Left cardiac atrium (tissue), 4 donors: ENCODE results near the gene ZSCAN5A. TPM values are rescaled to one million over a fixed set of nuclear protein-coding genes. Genes with fewer than 3 reads are reported as not detected.
"Not testable (repeated sequence)": the region's sequence is repeated elsewhere in the genome, so short reads cannot be mapped to it uniquely, and the experiment has no call there.

ENCODE experiments used
- ATAC-seq, 2 donors: fragments of 200-7000 bp; cut with Tn5 transposase; one replicate each; pipeline ENCODE4 v1.9.1; 2020; ENCODE audit warnings: mild to moderate bottlenecking in 2 of 2, moderate library complexity in 2 of 2
- DNase-seq: peaks from one replicate; pipeline ENCODE4 v3.0.0-alpha.2; 2020
- intact Hi-C, 2 donors: fragments of 100-400 bp; cut with DNase I; formaldehyde crosslinking; loops; one replicate each; pipeline versions ENCODE4 v1.14.1 to v1.15.1; 2022 to 2023
- total RNA-seq, 2 donors: library from RNA; stranded (reverse); fragmentation: NEBNext Ultra II Directional; extraction: Animal tissue kit (Norgen Biotek cat#: 25700); gene quantifications; one replicate each; pipeline ENCODE4 v1.2.1, GENCODE V29; 2021
- donor health status: DM: no; HTN: yes; CAD: no.
- donor health status: DM: no; HTN: yes; CAD: no; lungs with severe emphysema.
- donor health status: DM: yes; HTN: yes; CAD: no.
- donor health status: Dilated cardiomyopathy.

Gene ZSCAN5A
- total RNA-seq, 2 donors from 2014 or later: 16.4 to 18.4 TPM

DNA sequence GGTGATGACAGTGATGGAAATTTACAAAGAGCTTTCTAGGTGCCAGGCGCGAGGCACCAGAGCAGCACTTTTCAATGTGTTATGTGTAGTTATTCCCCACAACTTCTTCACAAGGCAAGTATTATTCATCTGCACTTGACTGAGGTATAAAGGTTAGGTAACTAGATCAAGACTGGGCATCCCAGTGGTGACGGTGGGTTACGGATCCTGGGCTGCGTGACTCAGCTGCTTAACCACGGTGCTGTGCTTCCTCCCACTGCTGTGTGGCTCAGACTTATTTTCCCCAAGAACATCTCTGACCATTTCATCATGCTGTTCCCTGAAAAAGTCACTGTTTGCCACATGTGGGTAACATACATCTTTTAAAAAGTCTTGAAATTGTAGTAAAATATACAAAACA lies 22.8 kb downstream of the ZSCAN5A start:
- no peak for DNase-seq
- intact Hi-C loops: no loop called here
- no peak for ATAC-seq

- no peak for DNase-seq
- ATAC-seq: no peak
- intact Hi-C loops: no loop called here
These were observed 24.5 kb downstream of the ZSCAN5A start for GRCh38 chr19:56290104-56290503.

DNA sequence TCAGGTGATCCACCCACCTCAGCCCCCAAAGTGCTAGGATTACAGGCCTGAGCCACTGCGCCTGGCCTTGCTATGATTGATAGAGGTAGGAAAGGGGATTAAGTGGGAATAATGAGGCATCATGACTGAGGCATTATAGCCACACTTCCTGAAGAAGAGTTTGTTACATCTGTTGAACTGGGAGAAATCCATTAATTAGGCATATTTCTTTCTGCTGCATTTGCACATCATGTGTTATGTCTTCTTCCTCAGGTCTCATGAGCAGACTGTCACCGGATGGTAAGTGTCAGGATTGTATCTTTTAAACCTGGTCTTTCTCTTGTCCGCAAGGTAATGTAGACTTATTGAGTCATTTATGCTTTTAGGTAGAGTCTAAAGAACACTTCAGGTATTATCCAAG lies 29.9 kb downstream of the ZSCAN5A start:
- DNase-seq (no peak), ATAC-seq (no peak)
- intact Hi-C loops: no loop called here

DNA sequence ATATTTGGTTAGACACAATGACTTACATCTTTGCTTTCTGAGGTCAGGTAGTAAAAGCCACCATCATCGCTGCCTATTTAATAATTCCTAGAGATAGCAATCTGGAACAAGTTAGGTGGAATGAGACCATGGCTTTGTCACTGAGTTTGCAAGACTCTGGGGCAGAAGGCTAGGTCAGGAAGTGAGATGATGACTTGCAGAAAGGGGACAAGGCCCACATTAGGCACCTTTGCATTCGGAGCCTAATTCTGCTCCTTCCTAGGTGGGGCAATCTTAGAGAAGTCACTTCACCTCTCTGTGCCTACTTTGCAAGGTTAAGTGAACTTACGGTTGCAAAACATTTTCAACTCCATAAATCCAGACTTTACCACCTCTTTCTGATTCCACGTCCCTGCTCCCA lies 31.8 kb downstream of the ZSCAN5A start:
- no peak for ATAC-seq
- DNase-seq: no peak
- intact Hi-C loops: no loop called here

GRCh38 chr19:56273563-56274117 lies 41.0 kb downstream of the ZSCAN5A start:
- DNase-seq (no peak), ATAC-seq (no peak)
- intact Hi-C loops: no loop called here

DNA sequence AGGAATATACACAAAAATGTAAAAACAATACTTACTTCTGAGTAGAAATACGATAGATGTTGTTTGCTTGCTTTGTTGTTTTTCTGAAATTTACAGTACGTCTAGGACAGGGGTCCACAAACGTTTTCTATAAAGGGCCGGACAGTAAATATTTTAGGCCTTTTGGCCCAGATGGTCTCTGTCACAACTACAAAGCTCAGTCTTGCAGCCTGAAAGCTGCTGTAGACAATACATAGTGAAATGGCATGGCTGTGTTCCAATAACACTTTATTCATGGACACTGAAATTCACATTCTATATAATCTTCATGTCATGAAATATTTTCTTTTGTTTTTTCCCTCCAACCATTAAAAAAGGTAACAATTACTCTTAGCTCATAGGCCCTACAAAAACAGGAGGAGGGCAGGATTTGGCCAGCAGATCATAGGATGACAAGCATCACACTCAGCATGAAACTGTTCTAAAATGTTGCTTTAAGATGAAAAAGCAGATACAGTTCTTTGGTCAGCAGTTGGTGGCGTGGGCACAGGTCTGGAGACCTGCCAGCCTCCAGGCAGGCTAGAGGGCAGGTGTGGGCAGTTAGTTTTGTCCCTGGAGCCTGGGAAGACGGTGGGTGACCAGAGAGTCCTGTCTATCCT lies 42.4 kb downstream of the ZSCAN5A start, which contains the start of gene EDDM13:
TSS of gene EDDM13 (plus strand) at position 588 of the 638 bp plus-strand sequence. CDS start 87 bp downstream, outside the sequence.
- intact Hi-C loops: no loop called here
- ATAC-seq: no peak

GRCh38 chr19:56271151-56271550 lies 43.5 kb downstream of the ZSCAN5A start:
- ATAC-seq (no peak), DNase-seq (no peak)
- intact Hi-C loops: no loop called here

More for the DNA sequence above, 42.4 kb downstream of the ZSCAN5A start, which contains the start of gene EDDM13:
- DNase-seq: no peak

- DNase-seq: no peak
- intact Hi-C loops: no loop called here
- no peak for ATAC-seq
These were observed 44.0 kb downstream of the ZSCAN5A start for GRCh38 chr19:56270676-56271075.

GRCh38 chr19:56269348-56269747 lies 45.3 kb downstream of the ZSCAN5A start:
- DNase-seq (no peak), ATAC-seq (no peak)
- intact Hi-C loops: no loop called here

- DNase-seq (no peak), ATAC-seq (peak in 1 of 2 donors; percentile 63)
- intact Hi-C loops: no loop called here
These were observed 48.6 kb downstream of the ZSCAN5A start for GRCh38 chr19:56266051-56266450.

DNA sequence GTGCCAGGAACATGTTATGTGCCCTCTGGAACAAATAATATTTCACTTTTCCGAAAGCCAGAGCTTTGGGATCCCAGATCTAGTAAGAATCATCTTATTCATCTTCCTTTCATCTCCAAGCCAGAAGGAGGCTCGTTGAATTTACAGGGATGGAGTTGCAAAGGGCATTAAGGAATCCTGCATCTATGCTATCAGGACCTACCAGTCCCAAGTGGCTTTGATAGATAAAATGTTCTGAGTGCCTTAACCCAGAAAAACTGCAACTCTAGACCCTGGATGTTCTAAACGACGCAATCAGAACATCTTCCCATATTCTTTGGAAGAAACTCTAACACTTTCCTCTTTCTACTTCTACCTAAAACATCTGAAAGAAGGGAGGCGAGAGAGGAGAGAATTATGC lies 51.3 kb downstream of the ZSCAN5A start:
- no peak for DNase-seq
- intact Hi-C loops: no loop called here
- no peak for ATAC-seq

GRCh38 chr19:56261932-56262331 lies 52.7 kb downstream of the ZSCAN5A start:
- intact Hi-C loops, DNase-seq, ATAC-seq: not testable (repeated sequence)

- DNase-seq (no peak), ATAC-seq (no peak)
- intact Hi-C loops: no loop called here
These were observed 53.5 kb downstream of the ZSCAN5A start for GRCh38 chr19:56261145-56261544.

DNA sequence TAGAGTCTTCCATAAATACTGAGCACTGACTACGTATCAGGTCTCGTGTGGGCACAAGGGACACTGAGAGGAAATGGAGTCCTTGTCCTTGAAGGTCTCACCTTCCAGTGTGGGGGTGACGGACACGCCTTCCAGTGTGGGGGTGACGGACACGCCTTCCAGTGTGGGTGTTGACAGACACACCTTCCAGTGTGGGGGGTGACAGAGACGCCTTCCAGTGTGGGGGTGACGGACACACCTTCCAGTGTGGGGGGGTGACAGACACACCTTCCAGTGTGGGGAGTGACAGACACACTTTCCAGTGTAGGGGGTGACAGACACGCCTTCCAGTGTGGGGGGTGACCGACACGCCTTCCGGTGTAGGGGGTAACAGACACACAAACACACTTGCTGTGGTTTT lies 56.4 kb downstream of the ZSCAN5A start:
- DNase-seq: no peak
- ATAC-seq: no peak
- intact Hi-C loops: loop anchor here (10.0 kb wide), 2 partner anchors 87 to 183 kb away; no protein-coding TSS in a partner anchor

GRCh38 chr19:56253737-56254136 lies 60.9 kb downstream of the ZSCAN5A start:
- DNase-seq (no peak), ATAC-seq (peak; percentile 59 to 62)
- intact Hi-C loops: loop anchor here (5.0 to 10.0 kb wide), 4 partner anchors 79 to 179 kb away; no protein-coding TSS in a partner anchor

DNA sequence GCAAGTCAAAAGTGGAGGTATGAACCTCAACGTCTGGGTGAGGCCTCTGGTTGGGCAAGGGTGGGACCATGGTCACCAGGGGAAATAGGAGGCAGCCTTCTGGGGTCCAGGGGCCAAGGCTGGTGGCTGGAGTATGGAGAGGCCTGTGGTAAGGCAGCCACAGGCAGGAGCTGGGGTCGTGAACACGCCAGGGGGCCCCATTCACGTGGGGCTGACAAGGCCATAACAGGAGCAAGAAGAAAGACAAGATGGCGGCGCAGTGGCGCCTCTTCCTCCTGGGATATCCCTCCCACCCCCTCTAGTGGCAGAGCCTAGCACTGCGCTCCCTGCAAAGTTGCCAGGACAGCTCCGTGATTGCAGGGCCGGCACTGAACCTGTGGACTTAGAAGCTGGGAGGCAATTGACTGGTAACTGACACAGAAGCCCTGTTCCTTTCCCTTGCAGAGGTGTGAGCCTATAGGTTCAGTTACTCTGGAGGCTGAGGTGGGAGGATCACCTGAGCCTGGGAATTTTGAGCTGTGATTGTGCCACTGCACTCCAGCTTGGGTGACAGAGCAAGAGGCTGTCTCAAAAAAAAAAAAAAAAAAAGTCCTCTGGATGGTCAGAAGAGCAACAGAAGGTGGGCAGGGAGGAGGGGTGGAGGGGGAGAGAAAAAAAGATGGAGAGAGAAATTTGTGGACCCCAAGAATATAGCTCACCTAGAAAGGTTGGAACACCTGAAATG lies 61.8 kb downstream of the ZSCAN5A start:
- DNase-seq: peak; percentile 68
- ATAC-seq: peak; percentile 79 to 94

GRCh38 chr19:56248736-56249338 lies 65.8 kb downstream of the ZSCAN5A start:
- ATAC-seq, intact Hi-C loops, DNase-seq: not testable (repeated sequence)

More for the DNA sequence above, 61.8 kb downstream of the ZSCAN5A start:
- intact Hi-C loops: loop anchor here (5.0 to 10.0 kb wide), 4 partner anchors 79 to 178 kb away; no protein-coding TSS in a partner anchor

- DNase-seq, intact Hi-C loops, ATAC-seq: not testable (repeated sequence)
These were observed 68.9 kb downstream of the ZSCAN5A start for GRCh38 chr19:56245764-56246163.

GRCh38 chr19:56245121-56245740 lies 69.4 kb downstream of the ZSCAN5A start:
- ATAC-seq (no peak), DNase-seq (no peak)
- intact Hi-C loops: no loop called here
